Measurements from ENCODE around the gene SCN5A. TPM values are rescaled to one million over a fixed set of nuclear protein-coding genes. Genes with fewer than 3 reads are reported as not detected.

Gene SCN5A
- total RNA-seq, 1 donor from 2014 or later: 3.5 TPM

GRCh38 chr3:38600551-38600950 is 48.9 kb downstream of the SCN5A start:
- peaks cover 40% of the 10 kb centered on the region for H3K27me3 Mint-ChIP-seq
- H3K36me3 Mint-ChIP-seq: no peaks in the 10 kb centered on the region
- H3K27ac Mint-ChIP-seq: no peak overlapping the region
- TF ChIP-seq, protein P1, sequence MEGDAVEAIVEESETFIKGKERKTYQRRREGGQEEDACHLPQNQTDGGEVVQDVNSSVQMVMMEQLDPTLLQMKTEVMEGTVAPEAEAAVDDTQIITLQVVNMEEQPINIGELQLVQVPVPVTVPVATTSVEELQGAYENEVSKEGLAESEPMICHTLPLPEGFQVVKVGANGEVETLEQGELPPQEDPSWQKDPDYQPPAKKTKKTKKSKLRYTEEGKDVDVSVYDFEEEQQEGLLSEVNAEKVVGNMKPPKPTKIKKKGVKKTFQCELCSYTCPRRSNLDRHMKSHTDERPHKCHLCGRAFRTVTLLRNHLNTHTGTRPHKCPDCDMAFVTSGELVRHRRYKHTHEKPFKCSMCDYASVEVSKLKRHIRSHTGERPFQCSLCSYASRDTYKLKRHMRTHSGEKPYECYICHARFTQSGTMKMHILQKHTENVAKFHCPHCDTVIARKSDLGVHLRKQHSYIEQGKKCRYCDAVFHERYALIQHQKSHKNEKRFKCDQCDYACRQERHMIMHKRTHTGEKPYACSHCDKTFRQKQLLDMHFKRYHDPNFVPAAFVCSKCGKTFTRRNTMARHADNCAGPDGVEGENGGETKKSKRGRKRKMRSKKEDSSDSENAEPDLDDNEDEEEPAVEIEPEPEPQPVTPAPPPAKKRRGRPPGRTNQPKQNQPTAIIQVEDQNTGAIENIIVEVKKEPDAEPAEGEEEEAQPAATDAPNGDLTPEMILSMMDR (conservative IDR thresholded peaks at IDR 0.05): no peak
- H3K4me3 Mint-ChIP-seq: no peak overlapping the region
- no peak for DNase-seq (ENCODE audit: extremely low spot score, unreplicated experiment)
- H3K9me3 Mint-ChIP-seq: no peaks in the 10 kb centered on the region
- H3K4me1 Mint-ChIP-seq (ENCODE audit: unreplicated experiment): no peaks in the 10 kb centered on the region

DNA sequence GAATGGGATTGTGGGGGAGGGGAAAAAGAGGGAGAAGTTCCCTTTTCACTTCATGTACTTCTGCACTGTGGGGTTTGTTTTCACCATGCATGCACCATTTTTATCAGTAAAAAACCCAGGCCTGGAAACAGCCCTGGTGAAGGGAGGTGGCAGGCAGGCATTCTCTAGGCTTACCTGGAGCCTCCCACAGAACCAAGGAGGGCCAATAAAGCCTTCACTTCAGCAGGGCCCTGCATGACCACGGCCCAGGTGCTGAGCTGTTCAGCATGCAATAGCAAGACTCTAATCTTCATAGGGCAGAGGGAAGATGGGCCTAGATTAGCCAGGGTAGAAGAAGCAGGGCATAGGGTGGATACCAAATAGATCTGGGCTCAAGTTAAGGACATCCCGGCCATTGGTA is 49.6 kb downstream of the SCN5A start:
- H3K36me3 Mint-ChIP-seq: no peaks in the 10 kb centered on the region
- no peak for DNase-seq (ENCODE audit: extremely low spot score, unreplicated experiment)

GRCh38 chr3:38598791-38599190 is 50.7 kb downstream of the SCN5A start:
- H3K27me3 Mint-ChIP-seq: peaks cover 36% of the 10 kb centered on the region

More for the DNA sequence above, 49.6 kb downstream of the SCN5A start:
- Mint-ChIP-seq H3K4me1 (ENCODE audit: unreplicated experiment) (no peaks in the 10 kb centered on the region), H3K9me3 (no peaks in the 10 kb centered on the region), H3K27me3 (peaks cover 38% of the 10 kb centered on the region), H3K4me3 (no peak overlapping the region), H3K27ac (no peak overlapping the region)
- TF ChIP-seq, protein P1 (conservative IDR thresholded peaks at IDR 0.05): no peak

DNA sequence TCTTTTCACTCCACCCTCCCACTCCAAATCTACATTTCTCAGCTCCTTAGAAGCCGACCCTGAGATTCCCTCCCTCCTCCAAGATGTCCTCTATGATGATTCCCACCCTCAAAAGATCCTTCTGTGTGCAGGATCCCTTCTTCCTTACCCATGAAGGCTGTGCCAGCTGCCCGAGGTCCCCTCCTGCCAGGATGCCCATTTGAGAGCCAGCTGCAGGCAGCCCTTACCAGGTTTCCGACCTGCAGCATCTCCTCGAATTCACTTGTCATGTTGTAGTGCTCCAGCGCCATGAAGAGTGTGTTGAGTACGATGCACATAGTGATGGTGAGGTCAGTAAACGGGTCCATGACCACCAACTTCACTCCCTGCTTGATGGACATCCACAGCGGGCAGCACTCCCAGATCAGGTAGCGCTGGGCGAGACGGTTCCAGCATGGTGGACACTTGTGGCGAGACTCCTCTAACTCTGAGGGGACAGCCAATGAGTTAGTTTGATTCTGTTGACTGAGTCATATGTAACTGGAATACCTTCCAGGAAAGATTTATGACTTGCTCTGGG is 51.9 kb downstream of the SCN5A start:
- H3K36me3 Mint-ChIP-seq: no peaks in the 10 kb centered on the region
- H3K9me3 Mint-ChIP-seq: no peaks in the 10 kb centered on the region

More at GRCh38 chr3:38598791-38599190, 50.7 kb downstream of the SCN5A start:
- Mint-ChIP-seq H3K4me3 (no peak overlapping the region), H3K27ac (no peak overlapping the region), H3K36me3 (no peaks in the 10 kb centered on the region), H3K9me3 (no peaks in the 10 kb centered on the region), H3K4me1 (ENCODE audit: unreplicated experiment) (no peaks in the 10 kb centered on the region)
- TF ChIP-seq, protein P1 (conservative IDR thresholded peaks at IDR 0.05): no peak
- no peak for DNase-seq (ENCODE audit: extremely low spot score, unreplicated experiment)

DNA sequence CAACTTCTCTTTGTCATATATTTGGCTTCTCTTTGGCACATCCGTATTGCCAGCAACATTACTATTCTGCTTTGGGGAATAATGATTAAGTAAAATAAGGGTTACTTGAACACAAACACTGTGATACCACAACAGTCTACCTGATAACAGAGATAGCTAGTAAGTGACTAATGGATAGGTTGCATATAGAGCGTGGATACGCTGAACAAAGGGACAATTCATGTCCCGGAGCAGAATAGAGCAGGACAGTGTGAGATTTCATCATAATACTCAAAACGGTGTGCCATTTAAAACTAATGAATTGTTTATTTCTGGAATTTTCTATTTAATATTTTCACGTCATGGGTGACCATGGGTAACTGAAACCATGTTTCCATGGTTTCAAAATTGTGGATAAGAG is 54.1 kb downstream of the SCN5A start:
- Mint-ChIP-seq H3K27me3 (peaks cover 43% of the 10 kb centered on the region), H3K27ac (no peak overlapping the region), H3K36me3 (no peaks in the 10 kb centered on the region), H3K4me1 (ENCODE audit: unreplicated experiment) (no peaks in the 10 kb centered on the region), H3K4me3 (no peak overlapping the region), H3K9me3 (no peaks in the 10 kb centered on the region)
- TF ChIP-seq, protein P1 (conservative IDR thresholded peaks at IDR 0.05): no peak
- DNase-seq (ENCODE audit: extremely low spot score, unreplicated experiment): no peak

More for the DNA sequence above, 51.9 kb downstream of the SCN5A start:
- H3K4me3 Mint-ChIP-seq: no peak overlapping the region
- no peaks in the 10 kb centered on the region for H3K4me1 Mint-ChIP-seq (ENCODE audit: unreplicated experiment)
- H3K27ac Mint-ChIP-seq: no peak overlapping the region
- TF ChIP-seq, protein P1 (conservative IDR thresholded peaks at IDR 0.05): no peak
- no peak for DNase-seq (ENCODE audit: extremely low spot score, unreplicated experiment)
- peaks cover 39% of the 10 kb centered on the region for H3K27me3 Mint-ChIP-seq
